OCI-LY7 (cell line): Measurements from ENCODE around the gene SEPTIN6. TPM values are rescaled to one million over a fixed set of nuclear protein-coding genes. Genes with fewer than 3 reads are reported as not detected.

Experiments
- Bru-seq: library from RNA; stranded (reverse); fragments of 400-500 nt; gene quantifications from one replicate; lab custom pipeline; 2021; lab: Mats Ljungman, UMichigan
- BruChase-seq, 2 experiments: library from RNA; stranded (reverse); fragments of 400-500 nt; gene quantifications; one replicate each; lab custom pipeline; 2021; lab: Mats Ljungman, UMichigan
- BruUV-seq: library from RNA; stranded (reverse); fragments of 400-500 nt; replicated peaks from 2 replicates; lab custom pipeline; 2021; lab: Mats Ljungman, UMichigan
- CTCF ChIA-PET: fragments of 300-600 bp; sonication (Branson Sonifier 250); formaldehyde crosslinking; loops from one replicate; lab custom pipeline; 2022; ENCODE audit warnings: antibody characterized with exemption; ENCODE audit not compliant: unreplicated experiment; lab: Charles Lee
- POLR2A ChIA-PET: fragments of 300-600 bp; sonication (Branson Sonifier 250); formaldehyde crosslinking; loops from one replicate; lab custom pipeline; 2022; ENCODE audit warnings: antibody characterized with exemption; lab: Charles Lee
- DNase-seq: peaks from one replicate; pipeline ENCODE4 v3.0.0-alpha.2; 2015; ENCODE audit warnings: low spot score
- H2AFZ ChIP-seq: fragments of 200-600 bp; sonication (generic), shearing (Covaris generic); 2 replicates; pipeline ENCODE4 v1.6.1; 2014; ENCODE audit warnings: mild to moderate bottlenecking, antibody characterized with exemption, low read length, moderate library complexity
- H3K27ac ChIP-seq: fragments of 200-600 bp; sonication (generic); 2 replicates; pipeline ENCODE4 v1.5.1; 2014; ENCODE audit warnings: mixed run types, low read depth, mild to moderate bottlenecking, moderate library complexity, low read length, inconsistent platforms; ENCODE audit not compliant: poor library complexity, severe bottlenecking
- H3K36me3 ChIP-seq: fragments of 200-600 bp; sonication (generic); 2 replicates; pipeline ENCODE4 v1.6.1; 2014; ENCODE audit warnings: mild to moderate bottlenecking, antibody characterized with exemption, low read length, moderate library complexity, mixed read lengths; ENCODE audit not compliant: insufficient read depth
- H3K4me1 ChIP-seq: fragments of 200-600 bp; sonication (generic); 2 replicates; pipeline ENCODE4 v1.5.1; 2014; ENCODE audit warnings: mild to moderate bottlenecking, low read length; ENCODE audit not compliant: insufficient read depth, poor library complexity, severe bottlenecking
- H3K4me2 ChIP-seq: fragments of 200-600 bp; sonication (generic); 2 replicates; pipeline ENCODE4 v1.6.1; 2014; ENCODE audit warnings: mild to moderate bottlenecking, low read length
- H3K4me3 ChIP-seq: fragments of 200-600 bp; sonication (generic); 2 replicates; pipeline ENCODE4 v1.5.1; 2014; ENCODE audit warnings: mild to moderate bottlenecking, low read depth, low read length; ENCODE audit not compliant: poor library complexity, severe bottlenecking
- H3K79me2 ChIP-seq: fragments of 200-600 bp; sonication (generic); 2 replicates; pipeline ENCODE4 v1.6.1; 2016; ENCODE audit warnings: low read depth, mild to moderate bottlenecking, low read length, moderate library complexity, mixed read lengths; ENCODE audit not compliant: insufficient read depth
- H3K9me2 ChIP-seq: fragments of 200-600 bp; sonication (generic); 2 replicates; pipeline ENCODE4 v1.6.1; 2016; ENCODE audit warnings: mild to moderate bottlenecking, low read length, mixed read lengths; ENCODE audit not compliant: insufficient read depth
- H3K9me3 ChIP-seq: fragments of 200-600 bp; sonication (generic); 2 replicates; pipeline ENCODE4 v1.6.1; 2014; ENCODE audit warnings: mild to moderate bottlenecking, mixed run types, low read length, mixed read lengths
- H4K20me1 ChIP-seq: fragments of 200-600 bp; sonication (generic); 2 replicates; pipeline ENCODE4 v1.6.1; 2014; ENCODE audit warnings: mild to moderate bottlenecking, antibody characterized with exemption, low read length, moderate library complexity, mixed read lengths; ENCODE audit not compliant: insufficient read depth
- EZH2phosphoT487 ChIP-seq: fragments of 200-600 bp; sonication (generic); IDR thresholded peaks from 2 replicates; pipeline ENCODE4 v1.6.1; 2018; ENCODE audit warnings: low read depth, borderline replicate concordance, mild to moderate bottlenecking, mixed run types, antibody characterized with exemption, low read length, moderate library complexity, mixed read lengths
- intact Hi-C: fragments of 100-400 bp; cut with micrococcal nuclease; formaldehyde crosslinking; loops from one replicate; pipeline ENCODE4 v1.10.0; 2022; ENCODE audit not compliant: unreplicated experiment
- long read RNA-seq: library from polyadenylated mRNA; stranded (forward); transcript quantifications from one replicate; pipeline ENCODE4 v2.0.0, GENCODE V29; 2022
- total RNA-seq, 2 experiments: library from RNA; depleted of rRNA in 1 of 2; stranded (reverse); fragments of >200 nt in 1 of 2; shearing (Covaris generic) in 1 of 2; gene quantifications; 2 replicates each; pipeline ENCODE4 v1.2.3, GENCODE V29; 2014 to 2022
- TF ChIP-seq, protein P1 (sequence below): fragments of 200-600 bp; sonication (generic); conservative IDR thresholded peaks from 2 replicates; pipeline ENCODE4 v1.5.1; 2014; ENCODE audit warnings: mild to moderate bottlenecking, antibody characterized with exemption, low read length, moderate library complexity, mixed read lengths

The SEPTIN6 gene
- total RNA-seq (2014; rRNA removed; shearing (Covaris generic)) (145 and 182 TPM in 2 replicates), total RNA-seq (2022) (216 and 231 TPM in 2 replicates), Bru-seq, nascent RNA (percentile 87 among the genes with signal in this experiment), BruChase-seq, experiment 1, labeled RNA remaining after a 6-hour chase (percentile 96 among the genes with signal in this experiment), BruChase-seq, experiment 2, labeled RNA remaining after a 2-hour chase (percentile 92 among the genes with signal in this experiment)
- long read RNA-seq, full-length matches to known transcripts: 145 of 252 reads
- long read RNA-seq, partial matches to known transcripts: 38 of 252 reads
- long read RNA-seq, other reads (novel, unspliced or antisense): 69 of 252 reads

- intact Hi-C loops: loop anchor here (1.0 to 5.0 kb wide), 3 partner anchors 15 to 86 kb away; partner anchors contain the start of gene NKRF
- Histone ChIP-seq H3K4me1 (peaks cover 66% of the 10 kb centered on the region), H3K9me3 (no peaks in the 10 kb centered on the region), H3K79me2 (peaks cover 52% of the 10 kb centered on the region), H2AFZ (no peak within 1 kb of the TSS), H3K36me3 (peaks cover 30% of the 10 kb centered on the region), H3K4me2 (peak within 1 kb of the TSS; percentile 96), H3K4me3 (peak within 1 kb of the TSS; percentile 94), H4K20me1 (peaks cover 9% of the 10 kb centered on the region; the same call in 1 of the 2 replicates), H3K27ac (peak within 1 kb of the TSS; percentile 73), H3K9me2 (no peaks in the 10 kb centered on the region)
- TF ChIP-seq, protein P1, sequence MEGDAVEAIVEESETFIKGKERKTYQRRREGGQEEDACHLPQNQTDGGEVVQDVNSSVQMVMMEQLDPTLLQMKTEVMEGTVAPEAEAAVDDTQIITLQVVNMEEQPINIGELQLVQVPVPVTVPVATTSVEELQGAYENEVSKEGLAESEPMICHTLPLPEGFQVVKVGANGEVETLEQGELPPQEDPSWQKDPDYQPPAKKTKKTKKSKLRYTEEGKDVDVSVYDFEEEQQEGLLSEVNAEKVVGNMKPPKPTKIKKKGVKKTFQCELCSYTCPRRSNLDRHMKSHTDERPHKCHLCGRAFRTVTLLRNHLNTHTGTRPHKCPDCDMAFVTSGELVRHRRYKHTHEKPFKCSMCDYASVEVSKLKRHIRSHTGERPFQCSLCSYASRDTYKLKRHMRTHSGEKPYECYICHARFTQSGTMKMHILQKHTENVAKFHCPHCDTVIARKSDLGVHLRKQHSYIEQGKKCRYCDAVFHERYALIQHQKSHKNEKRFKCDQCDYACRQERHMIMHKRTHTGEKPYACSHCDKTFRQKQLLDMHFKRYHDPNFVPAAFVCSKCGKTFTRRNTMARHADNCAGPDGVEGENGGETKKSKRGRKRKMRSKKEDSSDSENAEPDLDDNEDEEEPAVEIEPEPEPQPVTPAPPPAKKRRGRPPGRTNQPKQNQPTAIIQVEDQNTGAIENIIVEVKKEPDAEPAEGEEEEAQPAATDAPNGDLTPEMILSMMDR: no peak
- no peak for TF ChIP-seq EZH2phosphoT487
- peak; percentile 90 for DNase-seq
- POLR2A ChIA-PET: interaction anchor here (0.6 to 4.8 kb wide), 13 partner anchors 10 to 120 kb away, joined by 3 to 34 read pairs (median 4); partner anchors contain the start of genes RPL39 and UBE2A
- no TSS peak for BruUV-seq
- CTCF ChIA-PET: interaction anchor here (0.5 to 1.4 kb wide), 5 partner anchors 8 to 134 kb away, joined by 3 to 7 read pairs (median 3); partner anchors contain the start of gene RPL39
These were observed at the start of gene SEPTIN6 for GRCh38 chrX:119693040-119693995. Gene SEPTIN6, minus strand, starts transcription at chrX:119693168. Its CDS starts 63 bp downstream, at chrX:119693105.

GRCh38 chrX:119738742-119739141 lies 45.8 kb upstream of the SEPTIN6 start:
- ChIA-PET CTCF (no interaction called here), POLR2A (interaction anchor here (0.5 to 1.1 kb wide), 2 partner anchors 11 to 26 kb away, joined by 3 to 4 read pairs; no protein-coding TSS in a partner anchor)
- no peaks in the 10 kb centered on the region for H3K9me2 ChIP-seq
- no peaks in the 10 kb centered on the region for H3K36me3 ChIP-seq
- TF ChIP-seq EZH2phosphoT487: no peak
- TF ChIP-seq, protein P1: no peak
- H3K4me2 ChIP-seq: no peak overlapping the region
- H4K20me1 ChIP-seq: no peaks in the 10 kb centered on the region
- no peak overlapping the region for H3K4me3 ChIP-seq
- no peak for DNase-seq
- no TSS peak for BruUV-seq
- H3K79me2 ChIP-seq: no peaks in the 10 kb centered on the region
- H3K27ac ChIP-seq: no peak overlapping the region
- no peaks in the 10 kb centered on the region for H3K9me3 ChIP-seq
- no peak overlapping the region for H2AFZ ChIP-seq
- intact Hi-C loops: no loop called here
- no peaks in the 10 kb centered on the region for H3K4me1 ChIP-seq
